HS-5 (cell line): ENCODE measurements around the gene GCC1.

Experiments
- DNase-seq: peaks from one replicate; pipeline ENCODE4 v3.0.0-alpha.2; 2012; ENCODE audit warnings: low read depth

The GCC1 gene

GRCh38 chr7:127536394-127536691 is 49.1 kb downstream of the GCC1 start:
- no peak for DNase-seq

- DNase-seq: no peak
Measured at GRCh38 chr7:127535546-127536393, 49.6 kb downstream of the GCC1 start.

DNA sequence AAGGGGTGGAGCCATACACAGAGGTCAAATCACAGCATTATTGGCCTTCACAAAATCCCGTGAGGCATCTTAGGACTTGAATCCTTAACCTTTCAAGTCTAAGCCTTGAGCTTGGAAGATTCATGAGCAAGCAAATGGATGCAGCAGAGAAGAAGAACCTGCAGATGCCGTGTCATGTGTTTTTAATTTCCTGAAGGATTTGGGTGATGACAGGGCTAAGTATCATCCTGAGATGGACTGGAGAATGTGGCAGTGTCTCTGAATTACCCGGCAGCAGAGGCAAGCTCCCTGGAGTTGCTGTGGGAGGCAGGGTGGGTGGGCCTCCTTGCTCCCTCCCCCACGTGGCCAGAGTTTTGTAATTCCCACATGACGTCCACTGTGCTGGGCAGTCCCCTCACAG is 50.8 kb downstream of the GCC1 start:
- DNase-seq: no peak

DNA sequence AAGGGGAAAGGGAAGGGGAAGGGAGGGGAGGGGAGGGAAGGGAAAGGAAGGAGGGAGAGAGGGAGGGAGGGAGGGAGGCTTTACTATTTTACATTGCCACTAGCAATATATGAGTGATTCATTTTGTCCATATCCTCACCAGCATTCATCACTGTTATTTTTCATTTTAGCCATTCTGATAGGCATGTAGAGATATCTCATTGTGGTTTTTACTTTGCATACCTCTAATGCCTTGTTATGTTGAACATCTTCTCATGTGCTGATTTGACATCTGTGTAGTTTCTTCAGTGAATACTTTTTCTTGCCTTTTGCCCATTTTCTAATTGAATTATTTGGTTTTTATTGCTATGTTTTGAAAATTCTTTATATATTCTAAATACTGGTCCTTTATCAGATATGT is 52.7 kb downstream of the GCC1 start:
- no peak for DNase-seq

DNA sequence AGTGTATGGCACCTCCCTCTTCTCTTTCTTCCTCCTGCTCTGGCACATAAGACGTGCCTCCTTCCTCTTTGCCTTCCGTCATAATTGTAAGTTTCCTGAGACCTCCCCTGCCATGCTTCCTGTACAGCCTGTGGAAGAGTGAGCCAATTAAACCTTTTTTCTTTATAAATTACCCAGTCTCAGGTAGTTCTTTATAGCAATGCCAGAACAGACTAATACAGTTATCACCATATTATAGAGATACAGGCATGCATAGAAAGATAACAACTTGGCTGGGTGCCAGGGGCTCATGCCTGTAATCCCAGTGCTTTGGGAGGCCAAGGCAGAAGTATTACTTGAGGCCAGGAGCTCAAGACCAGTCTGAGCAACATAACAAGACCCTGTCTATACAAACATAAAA is 53.2 kb downstream of the GCC1 start:
- no peak for DNase-seq
